Lung (tissue), 12 donors: ENCODE data around the gene GPX2. TPM values are rescaled to one million over a fixed set of nuclear protein-coding genes. Genes with fewer than 3 reads are reported as not detected.
"Not testable (repeated sequence)": the region's sequence is repeated elsewhere in the genome, so short reads cannot be mapped to it uniquely, and the experiment has no call there.

Experiments used
- ATAC-seq: fragments of 200-7000 bp; cut with Tn5 transposase; one replicate; pipeline ENCODE4 v1.9.1; 2020; ENCODE audit warnings: moderate number of reproducible peaks; ENCODE audit not compliant: insufficient read depth, low FRiP score
- DNase-seq, 3 donors: peaks; one replicate each; pipeline ENCODE4 v3.0.0-alpha.2; 2013 to 2017
- H3K27ac ChIP-seq, 2 donors: one replicate each; pipeline ENCODE4 v1.5.1; 2013; ENCODE audit warnings: mild to moderate bottlenecking in 2 of 2, moderate library complexity in 2 of 2, control low read depth in 1 of 2, inconsistent platforms in 1 of 2, low read depth in 1 of 2, low read length in 1 of 2
- H3K27me3 ChIP-seq, 3 donors: one replicate each; pipeline ENCODE4 v1.5.1; 2013; ENCODE audit warnings: low read length in 2 of 3; ENCODE audit not compliant: control insufficient read depth in 3 of 3, insufficient read depth in 3 of 3
- H3K36me3 ChIP-seq, 4 donors: one replicate each; pipeline ENCODE4 v1.5.1; 2013; ENCODE audit warnings: low read length in 4 of 4, mild to moderate bottlenecking in 1 of 4, moderate library complexity in 1 of 4; ENCODE audit not compliant: control insufficient read depth in 4 of 4, insufficient read depth in 4 of 4
- H3K4me1 ChIP-seq, 5 donors: one replicate each; pipeline ENCODE4 v1.5.1; 2013; ENCODE audit warnings: low read length in 5 of 5, mild to moderate bottlenecking in 2 of 5, moderate library complexity in 1 of 5; ENCODE audit not compliant: control insufficient read depth in 5 of 5, insufficient read depth in 5 of 5
- H3K4me3 ChIP-seq: one replicate; pipeline ENCODE4 v1.5.1; 2013; ENCODE audit warnings: mild to moderate bottlenecking, control low read depth, moderate library complexity
- H3K9ac ChIP-seq, 2 donors: one replicate each; pipeline ENCODE4 v1.5.1; 2013; ENCODE audit warnings: low read length in 2 of 2, control low read depth in 1 of 2; ENCODE audit not compliant: insufficient read depth in 1 of 2
- H3K9me3 ChIP-seq, 4 donors: one replicate each; pipeline ENCODE4 v1.5.1; 2013; ENCODE audit warnings: low read length in 3 of 4, mild to moderate bottlenecking in 1 of 4, moderate library complexity in 1 of 4; ENCODE audit not compliant: control insufficient read depth in 4 of 4, insufficient read depth in 3 of 4
- WGBS, 2 donors: extraction: QIAGEN DNeasy Blood & Tissue Kit; methylation state at CpG; one replicate each; pipeline ENCODE4 v1.1.7; 2013; 5-methylcytosine and 5-hydroxymethylcytosine counted together
- polyA plus RNA-seq, 2 donors: library from polyadenylated mRNA; stranded (reverse); fragments of 200-250 nt; gene quantifications; one replicate each; pipeline ENCODE4 v1.2.1, GENCODE V29; 2013
- total RNA-seq, 2 donors: library from RNA; depleted of rRNA in 1 of 2; stranded (reverse); fragments of >200 nt in 1 of 2; gene quantifications; one replicate each; pipeline ENCODE4 v1.2.1, GENCODE V29; 2014 to 2021
- TF ChIP-seq, protein P1 (sequence below): IDR thresholded peaks from 2 replicates; pipeline ENCODE4 v1.5.1; 2012; ENCODE audit warnings: mild to moderate bottlenecking; ENCODE audit errors: control extremely low read depth, extremely low read depth
- donor health status: control.
- donor health status: control.
- donor health status: Bipolar disorder and iron deficiency.
- donor health status: healthy.
- donor health status: DM: yes; HTN: yes; CAD: no.

The GPX2 gene
- total and polyA plus RNA-seq, 4 donors: 2.9 to 11.3 (median 3.4) TPM; not detected in 1

GRCh38 chr14:64914237-64915028 is 28.1 kb downstream of the GPX2 start, which contains the start of gene CHURC1:
CHURC1 (plus strand) TSS chr14:64914455; CDS start chr14:64914496, 41 bp downstream.
- Histone ChIP-seq H3K4me1 (peaks cover 5 to 15% (median 10%) of the 10 kb centered on the region in 5 donors), H3K4me3 (peak within 1 kb of the TSS; percentile 95), H3K36me3 (no peaks in the 10 kb centered on the region), H3K9ac (peak within 1 kb of the TSS; percentile 95 to 97), H3K9me3 (no peaks in the 10 kb centered on the region), H3K27me3 (no peaks in the 10 kb centered on the region), H3K27ac (peak within 1 kb of the TSS; percentile 87 to 99)
- DNase-seq (peak; percentile 99), ATAC-seq (peak; percentile 99)
- WGBS, 2 donors: 0% methylated on average over 45 to 49 of the region's 49 CpGs
- TF ChIP-seq, protein P1, sequence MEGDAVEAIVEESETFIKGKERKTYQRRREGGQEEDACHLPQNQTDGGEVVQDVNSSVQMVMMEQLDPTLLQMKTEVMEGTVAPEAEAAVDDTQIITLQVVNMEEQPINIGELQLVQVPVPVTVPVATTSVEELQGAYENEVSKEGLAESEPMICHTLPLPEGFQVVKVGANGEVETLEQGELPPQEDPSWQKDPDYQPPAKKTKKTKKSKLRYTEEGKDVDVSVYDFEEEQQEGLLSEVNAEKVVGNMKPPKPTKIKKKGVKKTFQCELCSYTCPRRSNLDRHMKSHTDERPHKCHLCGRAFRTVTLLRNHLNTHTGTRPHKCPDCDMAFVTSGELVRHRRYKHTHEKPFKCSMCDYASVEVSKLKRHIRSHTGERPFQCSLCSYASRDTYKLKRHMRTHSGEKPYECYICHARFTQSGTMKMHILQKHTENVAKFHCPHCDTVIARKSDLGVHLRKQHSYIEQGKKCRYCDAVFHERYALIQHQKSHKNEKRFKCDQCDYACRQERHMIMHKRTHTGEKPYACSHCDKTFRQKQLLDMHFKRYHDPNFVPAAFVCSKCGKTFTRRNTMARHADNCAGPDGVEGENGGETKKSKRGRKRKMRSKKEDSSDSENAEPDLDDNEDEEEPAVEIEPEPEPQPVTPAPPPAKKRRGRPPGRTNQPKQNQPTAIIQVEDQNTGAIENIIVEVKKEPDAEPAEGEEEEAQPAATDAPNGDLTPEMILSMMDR: no peak

GRCh38 chr14:64913477-64913876 is 29.1 kb downstream of the GPX2 start:
- H3K4me3 ChIP-seq, H3K27ac ChIP-seq, ATAC-seq, H3K27me3 ChIP-seq, H3K9me3 ChIP-seq, H3K36me3 ChIP-seq, DNase-seq: not testable (repeated sequence)
- WGBS, 2 donors: 44 to 49% methylated on average over 4 of the region's 5 CpGs
- Histone ChIP-seq H3K9ac (peak overlapping the region in 1 of 2 donors; percentile 95), H3K4me1 (peaks cover 5 to 15% (median 8%) of the 10 kb centered on the region in 5 donors)

DNA sequence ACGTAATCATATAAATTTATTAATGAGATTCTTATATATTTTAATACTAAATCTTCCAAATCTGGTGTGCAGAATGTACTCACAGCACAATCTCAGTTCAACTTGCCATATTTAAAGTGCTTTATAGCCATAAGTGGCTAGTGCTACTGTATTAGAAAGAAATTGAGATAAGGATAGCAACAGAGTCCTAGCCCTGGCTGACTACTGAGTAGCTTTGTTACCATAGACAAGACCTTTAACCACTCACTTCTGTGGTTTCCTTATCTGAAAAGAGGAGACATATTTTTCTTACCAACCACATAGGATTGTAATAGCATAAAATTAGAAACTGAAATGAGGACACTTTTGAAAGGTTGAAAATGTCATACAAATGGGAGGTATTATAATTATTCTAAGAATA is 30.3 kb downstream of the GPX2 start:
- TF ChIP-seq, protein P1: no peak
- WGBS, 2 donors: 0 to 54% methylated on average over 1 of the region's 1 CpG
- Histone ChIP-seq H3K4me3 (no peak overlapping the region), H3K4me1 (peaks cover 4 to 15% (median 8%) of the 10 kb centered on the region in 5 donors), H3K9me3 (no peaks in the 10 kb centered on the region), H3K27me3 (peaks cover 0 to 3% (median 0%) of the 10 kb centered on the region in 3 donors), H3K9ac (no peak overlapping the region), H3K36me3 (no peaks in the 10 kb centered on the region), H3K27ac (no peak overlapping the region)
- ATAC-seq: no peak
- no peak for DNase-seq

DNA sequence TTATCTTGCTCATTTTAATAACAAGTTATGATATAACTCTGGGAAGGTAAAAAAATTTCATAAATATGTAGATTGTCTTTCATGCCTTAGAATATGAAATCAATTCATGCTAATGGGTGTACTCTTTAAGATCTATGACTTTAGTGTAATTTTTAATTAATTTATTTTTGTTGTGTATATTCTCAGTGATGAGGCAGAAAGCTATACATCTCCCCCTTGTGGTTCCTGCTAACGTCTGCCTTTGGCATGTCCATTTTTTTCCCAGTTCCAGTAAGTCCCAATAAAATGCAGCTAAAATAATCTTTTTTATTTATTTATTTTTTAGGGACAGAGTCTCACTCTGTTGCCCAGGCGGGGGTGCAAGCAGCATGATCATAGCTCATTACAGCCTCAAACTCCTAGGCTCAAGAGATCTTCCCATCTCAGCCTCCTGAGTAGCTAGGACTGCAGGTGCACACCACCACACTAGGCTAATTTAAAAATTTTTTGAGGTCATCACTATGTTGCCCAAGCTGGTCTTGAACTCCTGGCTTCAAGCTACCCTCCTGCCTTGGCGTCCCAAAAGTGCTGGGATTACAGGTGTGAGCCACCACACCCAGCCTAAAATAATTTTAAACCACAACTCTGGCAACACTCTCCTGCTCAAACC is 31.6 kb downstream of the GPX2 start:
- Histone ChIP-seq H3K27me3 (peaks cover 0 to 3% (median 0%) of the 10 kb centered on the region in 3 donors), H3K27ac (no peak overlapping the region), H3K4me3 (no peak overlapping the region), H3K9me3 (no peaks in the 10 kb centered on the region), H3K36me3 (no peaks in the 10 kb centered on the region), H3K9ac (no peak overlapping the region), H3K4me1 (peaks cover 4 to 15% (median 8%) of the 10 kb centered on the region in 5 donors)
- ATAC-seq: no peak
- peak in 2 of 3 donors; percentile 8 to 30 for DNase-seq
- 31 to 40% methylated on average over 3 of the region's 3 CpGs for WGBS, 2 donors
- TF ChIP-seq, protein P1: no peak
